ENCODE results near the gene ASTN2. TPM values are rescaled to one million over a fixed set of nuclear protein-coding genes. Genes with fewer than 3 reads are reported as not detected.

Gene ASTN2
- total and polyA plus RNA-seq, 4 donors: 0.57 to 2.9 (median 1.4) TPM

- Histone ChIP-seq H3K4me3 (ENCODE audit: low read depth in 1 of 3, low read length in 3 of 3) (no peak overlapping the region), H3K4me1 (ENCODE audit: control insufficient read depth in 4 of 4, insufficient read depth in 4 of 4, low read length in 3 of 4) (no peaks in the 10 kb centered on the region), H3K9ac (ENCODE audit: low read depth in 1 of 2, low read length in 2 of 2) (no peak overlapping the region), H3K27ac (ENCODE audit: low read depth in 1 of 2, low read length in 2 of 2) (no peak overlapping the region), H3K9me3 (ENCODE audit: control insufficient read depth in 4 of 4, low read length in 3 of 4) (no peaks in the 10 kb centered on the region), H3K36me3 (ENCODE audit: control insufficient read depth in 4 of 4, insufficient read depth in 3 of 4, low read depth in 1 of 4, low read length in 3 of 4) (no peaks in the 10 kb centered on the region), H3K27me3 (ENCODE audit: control insufficient read depth in 4 of 4, insufficient read depth in 4 of 4, low read length in 3 of 4) (no peaks in the 10 kb centered on the region)
- WGBS: 68% methylated on average over 3 of the region's 3 CpGs
- DNase-seq (ENCODE audit: low spot score): no peak
- TF ChIP-seq ATF3 (IDR thresholded peaks at IDR 0.05) (no peak), SP1 (IDR thresholded peaks at IDR 0.05) (no peak), FOXA2 (IDR thresholded peaks at IDR 0.05) (no peak), ZBTB33 (IDR thresholded peaks at IDR 0.05) (no peak), FOXA1 (IDR thresholded peaks at IDR 0.05) (no peak), REST (IDR thresholded peaks at IDR 0.05) (no peak), RAD21 (IDR thresholded peaks at IDR 0.05) (no peak), RXRA (IDR thresholded peaks at IDR 0.05) (no peak), HNF4A (conservative IDR thresholded peaks at IDR 0.05) (no peak), GABPA (IDR thresholded peaks at IDR 0.05 in 1 of 2, conservative IDR thresholded peaks at IDR 0.05 in 1 of 2) (no peak), HNF4G (IDR thresholded peaks at IDR 0.05) (no peak), MAX (IDR thresholded peaks at IDR 0.05) (no peak), EGR1 (IDR thresholded peaks at IDR 0.05; ENCODE audit: low read depth in 2 of 2) (no peak), YY1 (IDR thresholded peaks at IDR 0.05) (no peak), JUND (IDR thresholded peaks at IDR 0.05) (no peak), TAF1 (conservative IDR thresholded peaks at IDR 0.05) (no peak), CTCF (IDR thresholded peaks at IDR 0.05; ENCODE audit: low read depth, low read length, missing input control) (no peak), NR2F2 (IDR thresholded peaks at IDR 0.05) (no peak)
Measured at GRCh38 chr9:116724123-116724522, 690.7 kb downstream of the ASTN2 start.

All from liver (tissue), 9 donors.